T-helper 2 cell treated with Interferon-gamma antibody and Interleukin-4, amounts not matched to agents 100 ng/mL and 5 ng/mL, for 36 hours (primary cell): Measurements from ENCODE around the gene PCDH8. TPM values are rescaled to one million over a fixed set of nuclear protein-coding genes. Genes with fewer than 3 reads are reported as not detected.

Experiments used
- intact Hi-C: fragments of 100-400 bp; cut with micrococcal nuclease; formaldehyde crosslinking; loops from one replicate; pipeline ENCODE4 v1.15.1; 2023
- total RNA-seq: library from RNA; stranded (reverse); gene quantifications from 2 replicates; pipeline ENCODE4 v1.2.3, GENCODE V29; 2022

Gene PCDH8
- total RNA-seq, 1 donor from 2014 or later = 1.2 TPM

GRCh38 chr13:52851137-52851962 is 2.9 kb upstream of the PCDH8 start:
- intact Hi-C loops = no loop called here

- intact Hi-C loops = no loop called here
Observed at GRCh38 chr13:52850396-52851136, 2.1 kb upstream of the PCDH8 start.

GRCh38 chr13:52850072-52850395 is 1.6 kb upstream of the PCDH8 start:
- intact Hi-C loops = no loop called here

GRCh38 chr13:52849291-52850071 is 1.0 kb upstream of the PCDH8 start:
- intact Hi-C loops = loop anchor here (10.0 kb wide), 2 partner anchors 115 to 195 kb away; partner anchors contain the start of genes CNMD and SUGT1

- intact Hi-C loops = loop anchor here (2.0 to 10.0 kb wide), 3 partner anchors 113 to 193 kb away; partner anchors contain the start of genes CNMD and SUGT1
Observed at GRCh38 chr13:52847682-52848432, 583 bp downstream of the PCDH8 start.

- intact Hi-C loops = loop anchor here (2.0 to 10.0 kb wide), 3 partner anchors 113 to 193 kb away; partner anchors contain the start of genes CNMD and SUGT1
Observed at GRCh38 chr13:52847322-52847681, 1.1 kb downstream of the PCDH8 start.

GRCh38 chr13:52846567-52847321 is 1.7 kb downstream of the PCDH8 start:
- intact Hi-C loops = loop anchor here (2.0 to 10.0 kb wide), 3 partner anchors 112 to 192 kb away; partner anchors contain the start of genes CNMD and SUGT1

- intact Hi-C loops = loop anchor here (2.0 to 10.0 kb wide), 3 partner anchors 111 to 191 kb away; partner anchors contain the start of genes CNMD and SUGT1
Observed at GRCh38 chr13:52845766-52846566, 2.5 kb downstream of the PCDH8 start.

GRCh38 chr13:52845334-52845761 is 3.1 kb downstream of the PCDH8 start:
- intact Hi-C loops = loop anchor here (10.0 kb wide), 2 partner anchors 111 to 191 kb away; partner anchors contain the start of genes CNMD and SUGT1

GRCh38 chr13:52844836-52845235 is 3.6 kb downstream of the PCDH8 start:
- intact Hi-C loops = loop anchor here (10.0 kb wide), 2 partner anchors 110 to 190 kb away; partner anchors contain the start of genes CNMD and SUGT1

GRCh38 chr13:52842441-52842840 is 6.0 kb downstream of the PCDH8 start:
- intact Hi-C loops = loop anchor here (10.0 kb wide), 2 partner anchors 108 to 188 kb away; partner anchors contain the start of genes CNMD and SUGT1

- intact Hi-C loops = loop anchor here (10.0 kb wide), 2 partner anchors 105 to 185 kb away; partner anchors contain the start of genes CNMD and SUGT1
Observed at GRCh38 chr13:52840066-52840465, 8.4 kb downstream of the PCDH8 start.

GRCh38 chr13:52838433-52839107 is 9.9 kb downstream of the PCDH8 start:
- intact Hi-C loops = no loop called here

- intact Hi-C loops = no loop called here
Observed at GRCh38 chr13:52837850-52838249, 10.6 kb downstream of the PCDH8 start.

GRCh38 chr13:52835071-52835839 is 13.2 kb downstream of the PCDH8 start:
- intact Hi-C loops = no loop called here

GRCh38 chr13:52833296-52833875 is 15.1 kb downstream of the PCDH8 start:
- intact Hi-C loops = no loop called here

GRCh38 chr13:52832313-52832712 is 16.1 kb downstream of the PCDH8 start:
- intact Hi-C loops = no loop called here
